Hypothalamus (tissue), 51 donors: ENCODE results near the gene ADGRG1.

ENCODE experiments used
- DNase-seq, 51 donors: peaks; one replicate each; lab custom pipeline; 2025; lab: John Stamatoyannopoulos, UW

Gene ADGRG1

GRCh38 chr16:57647136-57647875 lies 18.9 kb downstream of the ADGRG1 start:
- DNase-seq = no peak

GRCh38 chr16:57648125-57648524 lies 19.7 kb downstream of the ADGRG1 start:
- DNase-seq = peak in 3 of 51 donors; percentile 9 to 20 (median 14)

GRCh38 chr16:57648581-57649442 lies 20.4 kb downstream of the ADGRG1 start:
- DNase-seq = peak in 47 of 51 donors; percentile 26 to 86 (median 67)

GRCh38 chr16:57649443-57649751 lies 21.0 kb downstream of the ADGRG1 start:
- DNase-seq = no peak

GRCh38 chr16:57649846-57650245 lies 21.4 kb downstream of the ADGRG1 start:
- no peak for DNase-seq

- DNase-seq = no peak
Observed at GRCh38 chr16:57651344-57652333, 23.2 kb downstream of the ADGRG1 start.

GRCh38 chr16:57652695-57653471 lies 24.5 kb downstream of the ADGRG1 start:
- DNase-seq = no peak

GRCh38 chr16:57653936-57654335 lies 25.5 kb downstream of the ADGRG1 start:
- DNase-seq = no peak

GRCh38 chr16:57656342-57656955 lies 28.0 kb downstream of the ADGRG1 start:
- no peak for DNase-seq

GRCh38 chr16:57657228-57657627 lies 28.8 kb downstream of the ADGRG1 start:
- no peak for DNase-seq

GRCh38 chr16:57658130-57658877 lies 29.9 kb downstream of the ADGRG1 start:
- DNase-seq = no peak

GRCh38 chr16:57658878-57659674 lies 30.6 kb downstream of the ADGRG1 start:
- no peak for DNase-seq

- DNase-seq = no peak
Observed at GRCh38 chr16:57660715-57661463, 32.5 kb downstream of the ADGRG1 start.

- no peak for DNase-seq
Observed at GRCh38 chr16:57661510-57661909, 33.1 kb downstream of the ADGRG1 start.

- DNase-seq = no peak
Observed at GRCh38 chr16:57661936-57662906, 33.8 kb downstream of the ADGRG1 start.

GRCh38 chr16:57663436-57663835 lies 35.0 kb downstream of the ADGRG1 start:
- DNase-seq = peak in 1 of 51 donors; percentile 28
